GM12878 (cell line): Measurements from ENCODE around the gene PLTP. TPM values are rescaled to one million over a fixed set of nuclear protein-coding genes. Genes with fewer than 3 reads are reported as not detected.

Source experiments
- ATAC-seq: fragments of 200-7000 bp; cut with Tn5 transposase; 3 replicates; pipeline ENCODE4 v1.9.1; 2020; ENCODE audit warnings: mild to moderate bottlenecking, moderate library complexity
- BruUV-seq: library from RNA; stranded (reverse); fragments of 400-500 nt; replicated peaks from 2 replicates; lab custom pipeline; 2021; lab: Mats Ljungman, UMichigan
- CTCF ChIA-PET: fragments of 300-600 bp; sonication (Branson Sonifier 250); formaldehyde crosslinking; extraction: SDS; loops from one replicate; lab custom pipeline; 2021; ENCODE audit warnings: inconsistent platforms; lab: Yijun Ruan, JAX
- POLR2A ChIA-PET: fragments of 350-600 bp; formaldehyde crosslinking; extraction: SDS; loops from one replicate; lab custom pipeline; 2021; ENCODE audit warnings: inconsistent platforms; lab: Charles Lee
- RAD21 ChIA-PET: fragments of 300-600 bp; sonication (Branson Sonifier 250); formaldehyde crosslinking; loops from one replicate; lab custom pipeline; 2023; ENCODE audit warnings: antibody characterized with exemption; ENCODE audit not compliant: unreplicated experiment; lab: Charles Lee
- SMC1A ChIA-PET: fragments of 300-600 bp; sonication (Branson Sonifier 250); formaldehyde crosslinking; loops from one replicate; lab custom pipeline; 2023; ENCODE audit not compliant: unreplicated experiment, uncharacterized antibody; lab: Charles Lee
- DNase-seq: peaks from one replicate; pipeline ENCODE4 v3.0.0-alpha.2; 2011; ENCODE audit warnings: low read depth, low spot score
- FAIRE-seq: peaks from 3 replicates; lab custom pipeline; 2011; peaks lifted over from hg19 to GRCh38; lab: Jason Lieb, UNC
- H2AFZ ChIP-seq: 2 replicates; pipeline ENCODE4 v1.6.0; 2011; ENCODE audit warnings: low read depth, low read length, control low read depth; ENCODE audit not compliant: control insufficient read depth
- H3K27ac ChIP-seq: 2 replicates; pipeline ENCODE4 v1.5.1; 2011; ENCODE audit warnings: control low read depth; ENCODE audit not compliant: control insufficient read depth, insufficient read depth
- H3K27me3 ChIP-seq, 2 experiments: replicated peaks in 1 of 2; 2 replicates each; pipeline versions ENCODE4 v1.6.0 to v1.6.1; 2011; ENCODE audit warnings: low read length in 1 of 2; ENCODE audit not compliant: control insufficient read depth in 2 of 2, insufficient read depth in 2 of 2
- H3K36me3 ChIP-seq, 2 experiments: 2 replicates each; pipeline ENCODE4 v1.5.1; 2011; ENCODE audit warnings: low read length in 1 of 2; ENCODE audit not compliant: control insufficient read depth in 2 of 2, insufficient read depth in 2 of 2
- H3K4me1 ChIP-seq: 2 replicates; pipeline ENCODE4 v1.6.1; 2011; ENCODE audit warnings: mild to moderate bottlenecking, low read length, moderate library complexity, mixed read lengths; ENCODE audit not compliant: control insufficient read depth, insufficient read depth
- H3K4me2 ChIP-seq: 2 replicates; pipeline ENCODE4 v1.6.0; 2011; ENCODE audit warnings: control low read depth; ENCODE audit not compliant: control insufficient read depth, insufficient read depth
- H3K4me3 ChIP-seq: fragments of 200-600 bp; sonication (generic); 2 replicates; pipeline ENCODE4 v1.5.1; 2016
- H3K79me2 ChIP-seq: 2 replicates; pipeline ENCODE4 v1.6.0; 2011; ENCODE audit warnings: low read length; ENCODE audit not compliant: control insufficient read depth, insufficient read depth
- H3K9ac ChIP-seq: 2 replicates; pipeline ENCODE4 v1.8.0; 2011; ENCODE audit warnings: low read length, control low read depth, mixed read lengths; ENCODE audit not compliant: control insufficient read depth, insufficient read depth
- H3K9me3 ChIP-seq: replicated peaks from 3 replicates; pipeline ENCODE4 v1.5.1; 2011; ENCODE audit warnings: mild to moderate bottlenecking, low read length; ENCODE audit not compliant: control insufficient read depth, insufficient read depth
- H4K20me1 ChIP-seq: 2 replicates; pipeline ENCODE4 v1.6.0; 2011; ENCODE audit not compliant: control insufficient read depth, insufficient read depth
- ASH2L ChIP-seq: fragments of 300-600, 200-600 bp; sonication (generic); IDR thresholded peaks from 2 replicates; pipeline ENCODE4 v1.6.1; 2017; ENCODE audit warnings: low read depth, mild to moderate bottlenecking, borderline replicate concordance
- ATF2 ChIP-seq: IDR thresholded peaks from 2 replicates; pipeline ENCODE4 v1.6.1; 2012; ENCODE audit warnings: low read length, inconsistent platforms
- E2F8 ChIP-seq: fragments of 450-650 bp; IDR thresholded peaks from 2 replicates; pipeline ENCODE4 v1.6.1; 2018; ENCODE audit warnings: mild to moderate bottlenecking, low read depth, moderate library complexity; ENCODE audit not compliant: partially characterized antibody
- GATAD2B ChIP-seq: fragments of 450-650 bp; conservative IDR thresholded peaks from 2 replicates; pipeline ENCODE4 v1.6.1; 2017; ENCODE audit warnings: low read depth, mild to moderate bottlenecking, moderate library complexity
- IRF4 ChIP-seq: IDR thresholded peaks from 2 replicates; pipeline ENCODE4 v1.6.1; 2011; ENCODE audit warnings: low read depth, low read length
- KLF5 ChIP-seq: fragments of 450-650 bp; IDR thresholded peaks from 2 replicates; pipeline ENCODE4 v1.6.1; 2014; ENCODE audit warnings: mild to moderate bottlenecking; ENCODE audit not compliant: partially characterized antibody
- NR2C2 ChIP-seq: IDR thresholded peaks from 2 replicates; pipeline ENCODE4 v1.6.1; 2011; ENCODE audit warnings: borderline replicate concordance, low read depth; ENCODE audit not compliant: control insufficient read depth, insufficient read length
- PAX8 ChIP-seq: fragments of 450-650 bp; IDR thresholded peaks from 2 replicates; pipeline ENCODE4 v1.6.1; 2017; ENCODE audit warnings: mild to moderate bottlenecking, moderate library complexity
- PKNOX1 ChIP-seq: fragments of 450-650 bp; IDR thresholded peaks from 2 replicates; pipeline ENCODE4 v1.6.1; 2016; ENCODE audit warnings: mild to moderate bottlenecking
- PML ChIP-seq: IDR thresholded peaks from 2 replicates; pipeline ENCODE4 v1.6.1; 2012; ENCODE audit warnings: low read length, inconsistent platforms
- RB1 ChIP-seq: fragments of 450-650 bp; formaldehyde crosslinking; IDR thresholded peaks from 2 replicates; pipeline ENCODE4 v1.6.1; 2017; ENCODE audit warnings: mild to moderate bottlenecking, borderline replicate concordance
- SMAD1 ChIP-seq: fragments of 450-650 bp; IDR thresholded peaks from 2 replicates; pipeline ENCODE4 v1.6.1; 2018; ENCODE audit warnings: mild to moderate bottlenecking, low read depth; ENCODE audit not compliant: partially characterized antibody
- STAT1 ChIP-seq: fragments of 450-650 bp; conservative IDR thresholded peaks from 2 replicates; pipeline ENCODE4 v1.6.1; 2014; ENCODE audit warnings: antibody characterized with exemption, mild to moderate bottlenecking
- ZBED1 ChIP-seq: IDR thresholded peaks from 2 replicates; pipeline ENCODE4 v1.6.1; 2016; ENCODE audit warnings: borderline replicate concordance
- ZBTB33 ChIP-seq: fragments of 450-650 bp; IDR thresholded peaks from 2 replicates; pipeline ENCODE4 v1.6.1; 2017; ENCODE audit warnings: mild to moderate bottlenecking
- ZSCAN29 ChIP-seq: fragments of 450-650 bp; IDR thresholded peaks from 2 replicates; pipeline ENCODE4 v1.6.1; 2017; ENCODE audit warnings: mild to moderate bottlenecking, moderate library complexity
- WGBS: methylation state at CpG from one replicate; pipeline ENCODE4 v1.1.6; 2016; ENCODE audit warnings: low lambda C conversion rate; ENCODE audit not compliant: insufficient replicate concordance, insufficient coverage; ENCODE audit errors: missing lambda C conversion rate; 5-methylcytosine and 5-hydroxymethylcytosine counted together
- in situ Hi-C: fragments of 300-500 bp; cut with MboI; formaldehyde crosslinking; loops from 9 replicates; pipeline ENCODE4 v1.14.3; 2018; ENCODE audit warnings: mixed read lengths
- intact Hi-C: fragments of 100-400 bp; cut with micrococcal nuclease; formaldehyde crosslinking; loops from one replicate; pipeline ENCODE4 v1.14.2; 2022; ENCODE audit not compliant: unreplicated experiment
- polyA plus RNA-seq, 11 experiments: library from polyadenylated mRNA; depleted of rRNA in 4 of 11; unstranded in 6 of 11; stranded (reverse) in 5 of 11; fragments of >200 nt; fragmentation: Nextera tagmentation in 4 of 11; fragmentation: Illumina TruSeq in 1 of 11; extraction: Ambion mirVana in 4 of 11; extraction: Trizol in 1 of 11; gene quantifications; 1 replicate in 1 of 11; 2 replicates in 10 of 11; pipeline versions ENCODE4 v1.2.1 to v1.2.3, GENCODE V29; 2011 to 2016; ENCODE audit warnings: inconsistent platforms in 2 of 11, missing spikeins in 2 of 11, low read depth in 1 of 11
- total RNA-seq, 4 experiments: library from RNA; depleted of rRNA in 3 of 4; stranded (reverse); fragments of >200 nt in 3 of 4; fragmentation: Illumina TruSeq in 1 of 4; extraction: Trizol in 1 of 4; gene quantifications; 2 replicates each; pipeline versions ENCODE4 v1.2.1 to v1.2.3, GENCODE V29; 2013 to 2021

PLTP gene
- total and polyA plus RNA-seq, 10 of the 15 experiments (the other 5 are each of a cell fraction or from before 2014, with no cell fraction given) = 1.6 to 17.0 (median 7.6) TPM

- ChIA-PET CTCF (interaction anchor here (1.2 kb wide), 1 partner anchor 108 kb away, joined by 3 read pairs; no protein-coding TSS in a partner anchor), POLR2A (interaction anchor here (0.6 kb wide), 1 partner anchor 290 kb away, joined by 3 read pairs; no protein-coding TSS in a partner anchor), SMC1A (no interaction called here), RAD21 (no interaction called here)
- no peaks in the 10 kb centered on the region for H4K20me1 ChIP-seq
- H2AFZ ChIP-seq = no peak overlapping the region
- H3K27ac ChIP-seq = no peak overlapping the region
- no peak for TF ChIP-seq PML
- TF ChIP-seq PKNOX1 = no peak
- no peak for TF ChIP-seq IRF4
- TF ChIP-seq NR2C2 = no peak
- no peak for TF ChIP-seq E2F8
- no peak for TF ChIP-seq STAT1
- TF ChIP-seq ZBTB33 = no peak
- TF ChIP-seq SMAD1 = no peak
- TF ChIP-seq ZBED1 = no peak
- TF ChIP-seq GATAD2B = no peak
- TF ChIP-seq ZSCAN29 = no peak
- no peak for TF ChIP-seq KLF5
- no peak for TF ChIP-seq PAX8
- no peak for TF ChIP-seq ASH2L
- TF ChIP-seq ATF2 = no peak
- TF ChIP-seq RB1 = no peak
- in situ Hi-C loops = no loop called here
- no peak for DNase-seq
- H3K36me3 ChIP-seq = no peaks in the 10 kb centered on the region
- no peak overlapping the region for H3K4me3 ChIP-seq
- H3K9me3 ChIP-seq = no peaks in the 10 kb centered on the region
- intact Hi-C loops = no loop called here
- no peaks in the 10 kb centered on the region for H3K79me2 ChIP-seq
- peaks cover 13% of the 10 kb centered on the region for H3K4me1 ChIP-seq
- H3K27me3 ChIP-seq = no peaks in the 10 kb centered on the region
- H3K4me2 ChIP-seq = no peak overlapping the region
- no TSS peak for BruUV-seq
- WGBS = 91% methylated on average over 16 of the region's 17 CpGs
- no peak for FAIRE-seq
- ATAC-seq = no peak
- no peak overlapping the region for H3K9ac ChIP-seq
Observed at GRCh38 chr20:45907219-45907948, 4.6 kb downstream of the PLTP start.
